Measurements from ENCODE around the gene HOMER1. TPM values are rescaled to one million over a fixed set of nuclear protein-coding genes. Genes with fewer than 3 reads are reported as not detected.

The HOMER1 gene
- polyA plus RNA-seq, 1 donor from 2014 or later: 30.6 TPM

GRCh38 chr5:79408028-79408427 lies 105.9 kb downstream of the HOMER1 start:
- H3K79me2 ChIP-seq (replicated peaks; ENCODE audit: insufficient read depth, low read length): no peaks in the 10 kb centered on the region
- peaks cover 3% of the 10 kb centered on the region for H3K9me3 ChIP-seq (ENCODE audit: low read length)
- H3K9ac ChIP-seq (ENCODE audit: low read length): no peak overlapping the region
- peaks cover 12% of the 10 kb centered on the region for H3K36me3 ChIP-seq (ENCODE audit: insufficient read depth, low read length)
- H3K4me2 ChIP-seq (ENCODE audit: low read length): no peak overlapping the region
- TF ChIP-seq REST (IDR thresholded peaks at IDR 0.05; ENCODE audit: borderline replicate concordance): no peak
- TF ChIP-seq RAD21 (conservative IDR thresholded peaks at IDR 0.05): no peak
- no peak for TF ChIP-seq TAF1 (IDR thresholded peaks at IDR 0.05; ENCODE audit: low read depth)
- no peak for TF ChIP-seq EZH2 (IDR thresholded peaks at IDR 0.05; ENCODE audit: borderline replicate concordance, insufficient read depth, low read length, poor library complexity, severe bottlenecking)
- TF ChIP-seq EP300 (conservative IDR thresholded peaks at IDR 0.05; ENCODE audit: poor library complexity, severe bottlenecking): no peak
- TF ChIP-seq SMC3 (conservative IDR thresholded peaks at IDR 0.05; ENCODE audit: poor library complexity): no peak
- no peak for TF ChIP-seq CTCF (IDR thresholded peaks at IDR 0.05; ENCODE audit: poor library complexity, severe bottlenecking)
- TF ChIP-seq MXI1 (conservative IDR thresholded peaks at IDR 0.05; ENCODE audit: poor library complexity, severe bottlenecking): no peak
- TF ChIP-seq POLR2AphosphoS5 (IDR thresholded peaks at IDR 0.05): no peak
- no peaks in the 10 kb centered on the region for H3F3A ChIP-seq (ENCODE audit: insufficient read depth, low read length, poor library complexity, severe bottlenecking)
- H3K9me2 ChIP-seq (ENCODE audit: insufficient read depth, low read length): no peaks in the 10 kb centered on the region
- H2AFZ ChIP-seq (ENCODE audit: low read depth, low read length): no peak overlapping the region
- H3K27me3 ChIP-seq (ENCODE audit: insufficient read depth, low read depth, low read length): no peaks in the 10 kb centered on the region
- H3K4me3 ChIP-seq (ENCODE audit: low read length): no peak overlapping the region
- no peak overlapping the region for H3K27ac ChIP-seq (ENCODE audit: low read length)
- H4K20me1 ChIP-seq (ENCODE audit: insufficient read depth): no peaks in the 10 kb centered on the region

GRCh38 chr5:79407591-79407990 lies 106.3 kb downstream of the HOMER1 start:
- TF ChIP-seq TAF1 (IDR thresholded peaks at IDR 0.05; ENCODE audit: low read depth) (no peak), REST (IDR thresholded peaks at IDR 0.05; ENCODE audit: borderline replicate concordance) (no peak)
- no peaks in the 10 kb centered on the region for H4K20me1 ChIP-seq (ENCODE audit: insufficient read depth)
- no peaks in the 10 kb centered on the region for H3K9me2 ChIP-seq (ENCODE audit: insufficient read depth, low read length)
- H2AFZ ChIP-seq (ENCODE audit: low read depth, low read length): no peak overlapping the region
- H3K79me2 ChIP-seq (replicated peaks; ENCODE audit: insufficient read depth, low read length): no peaks in the 10 kb centered on the region
- no peaks in the 10 kb centered on the region for H3F3A ChIP-seq (ENCODE audit: insufficient read depth, low read length, poor library complexity, severe bottlenecking)
- no peak overlapping the region for H3K27ac ChIP-seq (ENCODE audit: low read length)
- H3K9me3 ChIP-seq (ENCODE audit: low read length): peaks cover 3% of the 10 kb centered on the region
- no peak overlapping the region for H3K4me2 ChIP-seq (ENCODE audit: low read length)
- no peak overlapping the region for H3K9ac ChIP-seq (ENCODE audit: low read length)
- H3K4me3 ChIP-seq (ENCODE audit: low read length): no peak overlapping the region
- no peaks in the 10 kb centered on the region for H3K27me3 ChIP-seq (ENCODE audit: insufficient read depth, low read depth, low read length)
- peaks cover 12% of the 10 kb centered on the region for H3K36me3 ChIP-seq (ENCODE audit: insufficient read depth, low read length)

Data from neural cell (in vitro differentiated cells).